Stimulated activated CD8-positive, alpha-beta memory T cell treated with anti-CD3 and anti-CD28 coated beads, Interleukin-15, amount 100 ng/mL, for 48 hours (primary cell): ENCODE results near the gene DRC7.

Experiments
- DNase-seq, 2 donors: peaks; one replicate each; pipeline ENCODE4 v3.0.0-alpha.2; 2020; ENCODE audit warnings: low read depth in 2 of 2

The DRC7 gene

DNA sequence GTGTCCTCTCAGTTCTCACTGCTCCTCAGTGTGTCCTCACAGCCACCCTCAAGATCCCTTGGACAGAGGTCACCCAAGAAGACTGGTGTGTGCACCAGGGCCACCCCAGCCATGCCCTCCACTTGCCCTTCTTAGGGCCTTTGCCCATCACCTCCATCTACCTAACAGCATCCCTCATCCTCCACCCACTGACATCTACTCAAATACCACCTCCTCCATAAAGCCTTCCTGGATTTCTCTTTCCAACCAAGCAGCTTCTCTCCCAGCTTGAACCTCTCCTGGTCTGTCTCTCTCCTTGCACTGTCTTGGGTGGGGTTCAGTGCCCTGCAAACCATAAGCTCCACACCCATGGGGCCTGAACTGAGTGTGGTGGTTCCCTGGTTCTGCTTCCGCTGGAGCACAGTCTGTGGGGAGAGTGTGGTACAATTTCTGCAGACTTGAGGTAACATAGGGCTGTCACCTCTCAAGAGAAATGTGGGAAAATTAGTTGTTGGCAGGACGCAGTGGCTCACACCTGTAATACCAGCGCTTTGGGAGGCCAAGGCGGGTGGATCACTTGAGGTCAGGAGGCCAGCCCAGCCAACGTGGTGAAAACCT lies 55.3 kb downstream of the DRC7 start:
- DNase-seq, result no peak

DNA sequence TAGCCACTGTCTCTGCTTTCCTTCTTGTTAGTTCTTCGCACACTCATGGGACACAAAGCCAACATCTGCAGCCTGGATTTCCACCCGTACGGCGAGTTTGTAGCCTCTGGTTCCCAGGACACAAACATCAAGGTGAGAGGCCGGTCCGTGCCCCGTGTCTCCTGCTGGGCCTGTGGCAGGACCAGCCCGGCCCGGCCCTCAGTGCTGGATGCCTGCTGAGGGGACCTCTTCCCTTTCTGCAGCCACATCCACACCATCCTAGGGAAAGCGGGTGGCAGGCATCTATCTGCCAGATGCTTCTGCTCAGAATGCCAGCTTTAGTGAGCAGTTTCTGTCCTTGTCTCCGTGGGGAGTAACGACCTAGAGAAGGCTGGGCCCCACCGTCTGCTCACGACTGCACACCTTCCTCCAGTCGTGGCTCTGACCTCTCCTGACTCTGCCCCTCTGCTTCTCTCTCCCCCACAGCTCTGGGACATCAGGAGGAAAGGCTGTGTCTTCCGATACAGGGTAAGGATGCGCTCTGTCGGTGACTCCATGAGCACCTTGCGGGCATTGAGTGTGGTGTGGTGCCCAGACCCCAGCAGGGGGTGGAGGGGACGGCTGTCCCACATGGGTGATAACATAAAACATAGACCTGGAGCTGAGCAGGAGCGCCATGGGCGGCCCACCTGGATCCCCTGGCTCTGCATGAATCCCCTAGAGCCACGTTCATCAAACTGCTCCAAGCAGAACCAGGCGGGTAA lies 56.4 kb downstream of the DRC7 start:
- DNase-seq, result no peak

DNA sequence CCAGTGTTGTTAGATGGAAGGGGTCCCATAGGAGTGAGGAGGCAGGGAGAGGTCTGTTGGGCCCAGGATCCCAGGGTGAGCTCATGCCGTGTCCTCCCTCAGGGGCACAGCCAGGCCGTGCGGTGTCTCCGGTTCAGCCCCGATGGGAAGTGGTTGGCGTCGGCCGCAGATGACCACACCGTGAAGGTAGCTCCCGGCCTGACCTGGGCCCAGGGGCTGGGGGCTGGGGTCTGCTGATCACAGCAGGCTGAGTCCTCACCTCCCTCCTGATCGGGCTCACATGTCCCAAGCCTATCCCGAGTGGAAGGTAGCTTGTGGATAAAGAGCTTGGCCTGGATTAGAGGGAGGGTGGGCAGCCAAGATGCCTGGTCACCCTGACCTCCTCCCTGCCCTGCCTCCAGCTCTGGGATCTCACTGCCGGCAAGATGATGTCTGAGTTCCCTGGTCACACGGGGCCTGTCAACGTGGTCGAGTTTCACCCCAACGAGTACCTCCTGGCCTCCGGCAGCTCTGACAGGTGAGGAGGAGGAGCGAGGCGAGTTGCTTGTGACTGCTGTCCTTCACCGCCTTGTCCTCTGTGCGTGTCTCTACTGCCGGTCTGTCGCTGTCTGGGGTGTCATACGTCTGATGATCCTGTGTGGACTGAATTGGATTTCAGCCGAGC lies 57.1 kb downstream of the DRC7 start:
- no peak for DNase-seq

DNA sequence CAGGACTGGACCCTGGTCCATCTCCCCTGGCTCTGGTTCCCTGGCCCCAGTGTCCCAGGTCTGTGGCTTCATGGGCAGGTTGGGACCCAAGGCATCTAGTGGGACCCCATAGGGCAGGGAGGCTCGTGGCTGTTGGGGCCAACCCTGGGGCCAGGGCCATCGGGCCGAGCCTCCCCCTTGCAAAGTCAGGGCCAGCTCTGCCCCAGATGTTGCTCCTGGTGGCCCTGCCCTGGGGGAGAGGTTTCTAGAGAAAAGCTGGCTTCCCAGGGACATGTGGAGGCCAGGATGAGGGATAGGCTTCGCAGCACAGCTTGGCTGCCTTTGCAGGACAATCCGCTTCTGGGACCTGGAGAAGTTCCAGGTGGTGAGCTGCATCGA lies 57.6 kb downstream of the DRC7 start:
- no peak for DNase-seq

DNA sequence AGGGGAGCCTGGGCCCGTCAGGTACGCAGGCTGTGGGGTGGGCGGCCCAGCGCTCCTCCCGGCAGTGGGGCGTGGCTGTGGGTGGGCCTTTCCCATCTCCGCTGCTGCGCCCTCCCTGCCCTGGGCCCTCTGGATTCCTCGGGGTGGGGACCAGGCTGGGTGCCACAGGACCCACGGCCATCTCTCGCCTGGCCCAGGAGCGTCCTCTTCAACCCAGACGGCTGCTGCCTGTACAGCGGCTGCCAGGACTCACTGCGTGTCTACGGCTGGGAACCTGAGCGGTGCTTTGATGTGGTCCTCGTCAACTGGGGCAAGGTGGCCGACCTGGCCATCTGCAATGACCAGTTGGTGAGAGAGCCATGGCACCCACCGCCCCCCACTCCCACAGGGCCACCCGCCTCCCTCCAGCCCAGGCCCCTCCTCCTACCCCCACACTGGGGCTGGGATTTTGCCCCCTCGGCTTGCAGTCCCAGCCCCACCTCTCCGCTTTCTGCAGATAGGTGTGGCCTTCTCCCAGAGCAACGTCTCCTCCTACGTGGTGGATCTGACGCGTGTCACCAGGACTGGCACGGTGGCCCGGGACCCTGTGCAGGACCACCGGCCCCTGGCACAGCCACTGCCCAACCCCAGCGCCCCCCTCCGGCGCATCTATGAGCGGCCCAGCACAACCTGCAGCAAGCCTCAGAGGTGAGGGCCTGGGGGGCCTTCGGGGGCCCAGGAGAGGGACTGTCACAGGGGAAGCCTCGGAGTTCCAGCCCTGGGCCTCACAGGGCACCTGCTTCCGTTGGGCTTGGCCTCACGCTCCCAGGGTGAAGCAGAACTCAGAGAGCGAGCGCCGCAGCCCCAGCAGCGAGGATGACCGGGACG lies 58.2 kb downstream of the DRC7 start:
- no peak for DNase-seq

- DNase-seq, result no peak
Observed at GRCh38 chr16:57753448-57754353, 59.1 kb downstream of the DRC7 start.

GRCh38 chr16:57754354-57755060 lies 59.9 kb downstream of the DRC7 start:
- no peak for DNase-seq

DNA sequence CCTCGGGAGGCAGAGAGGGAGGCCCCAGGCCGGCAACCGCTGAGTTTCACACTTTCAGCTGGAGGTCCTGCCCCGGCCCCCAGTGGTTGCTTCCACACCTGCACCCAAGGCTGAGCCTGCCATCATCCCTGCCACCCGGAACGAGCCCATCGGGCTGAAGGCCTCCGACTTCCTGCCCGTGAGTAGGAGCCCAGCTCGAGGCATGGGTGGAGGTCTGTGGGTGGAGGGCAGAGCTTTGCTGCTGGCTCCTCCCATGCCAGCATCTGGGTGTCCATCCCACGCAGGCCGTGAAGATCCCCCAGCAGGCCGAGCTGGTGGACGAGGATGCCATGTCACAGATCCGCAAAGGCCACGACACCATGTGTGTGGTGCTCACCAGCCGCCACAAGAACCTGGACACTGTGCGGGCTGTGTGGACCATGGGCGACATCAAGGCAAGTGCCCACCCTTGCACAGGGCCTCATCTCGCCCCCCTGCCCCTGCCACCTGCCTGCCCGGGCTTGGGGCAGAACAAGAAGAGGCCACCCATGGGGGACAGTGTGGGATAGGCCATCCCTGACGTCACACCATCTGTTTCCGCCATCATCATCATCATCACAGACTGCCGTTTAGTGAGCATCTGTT lies 60.6 kb downstream of the DRC7 start:
- DNase-seq, result no peak

GRCh38 chr16:57755726-57756423 lies 61.3 kb downstream of the DRC7 start:
- no peak for DNase-seq

GRCh38 chr16:57756424-57757325 lies 62.1 kb downstream of the DRC7 start:
- no peak for DNase-seq

- DNase-seq, result peak; percentile 63 to 70
Observed at GRCh38 chr16:57757326-57757786, 62.8 kb downstream of the DRC7 start.

GRCh38 chr16:57757883-57758282 lies 63.3 kb downstream of the DRC7 start:
- no peak for DNase-seq

DNA sequence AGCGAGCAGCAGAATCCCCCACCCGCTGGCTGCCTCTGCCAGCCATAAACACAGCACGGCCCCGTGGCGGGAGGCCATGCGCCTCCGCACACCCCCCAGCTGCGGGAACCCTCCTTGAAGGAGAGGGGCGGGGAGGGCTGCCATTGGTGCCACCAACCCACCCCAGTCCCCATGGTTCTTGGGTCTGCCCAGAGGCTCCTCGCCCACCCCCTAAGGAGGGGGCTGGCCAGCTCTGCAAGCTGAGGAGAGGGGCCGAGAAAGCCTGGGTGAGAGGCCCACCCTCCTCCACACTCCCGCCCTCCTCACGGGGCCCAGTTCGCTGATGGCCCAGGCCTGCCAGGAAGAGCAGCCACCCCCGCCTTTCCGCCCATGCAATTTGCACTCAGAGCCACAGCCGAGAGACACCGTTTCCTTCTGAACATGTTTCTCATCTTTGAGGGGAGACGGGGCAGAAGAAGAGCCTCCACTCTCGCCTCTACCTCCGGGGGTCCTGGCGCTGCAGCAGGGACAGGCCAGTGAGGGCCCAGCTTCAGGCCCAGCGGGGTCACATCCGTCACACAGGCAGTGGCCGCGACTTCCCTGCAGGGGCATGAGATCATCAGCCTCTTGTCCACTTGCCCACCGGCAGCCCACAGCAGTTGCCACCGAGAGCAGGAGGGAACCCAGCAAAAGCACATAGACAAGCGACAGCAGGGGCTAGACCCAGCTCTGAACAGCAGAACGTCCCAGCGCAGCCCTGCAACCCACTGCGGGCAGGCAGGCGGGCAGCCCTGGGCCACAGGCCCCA lies 63.9 kb downstream of the DRC7 start:
- DNase-seq, result no peak

DNA sequence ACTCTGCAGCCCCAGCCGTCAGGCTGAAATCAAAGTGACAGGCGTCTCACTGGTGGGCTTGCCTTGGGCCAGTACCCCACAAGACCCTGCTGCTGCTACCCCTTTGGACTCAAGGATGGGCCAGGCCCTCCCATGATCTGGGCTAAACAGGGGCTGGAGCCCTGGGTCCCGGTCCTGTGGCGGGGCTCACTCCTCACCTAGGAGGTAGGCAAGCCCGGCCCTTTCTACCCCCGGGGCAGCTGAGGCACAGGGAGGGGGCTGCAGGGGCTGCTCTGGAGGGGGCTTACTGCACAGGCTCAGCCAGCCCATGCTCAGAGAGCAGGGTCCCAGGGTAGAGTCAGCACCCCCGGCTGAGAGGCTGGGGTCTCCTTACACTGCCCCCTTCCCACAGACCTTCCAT lies 64.5 kb downstream of the DRC7 start:
- no peak for DNase-seq

DNA sequence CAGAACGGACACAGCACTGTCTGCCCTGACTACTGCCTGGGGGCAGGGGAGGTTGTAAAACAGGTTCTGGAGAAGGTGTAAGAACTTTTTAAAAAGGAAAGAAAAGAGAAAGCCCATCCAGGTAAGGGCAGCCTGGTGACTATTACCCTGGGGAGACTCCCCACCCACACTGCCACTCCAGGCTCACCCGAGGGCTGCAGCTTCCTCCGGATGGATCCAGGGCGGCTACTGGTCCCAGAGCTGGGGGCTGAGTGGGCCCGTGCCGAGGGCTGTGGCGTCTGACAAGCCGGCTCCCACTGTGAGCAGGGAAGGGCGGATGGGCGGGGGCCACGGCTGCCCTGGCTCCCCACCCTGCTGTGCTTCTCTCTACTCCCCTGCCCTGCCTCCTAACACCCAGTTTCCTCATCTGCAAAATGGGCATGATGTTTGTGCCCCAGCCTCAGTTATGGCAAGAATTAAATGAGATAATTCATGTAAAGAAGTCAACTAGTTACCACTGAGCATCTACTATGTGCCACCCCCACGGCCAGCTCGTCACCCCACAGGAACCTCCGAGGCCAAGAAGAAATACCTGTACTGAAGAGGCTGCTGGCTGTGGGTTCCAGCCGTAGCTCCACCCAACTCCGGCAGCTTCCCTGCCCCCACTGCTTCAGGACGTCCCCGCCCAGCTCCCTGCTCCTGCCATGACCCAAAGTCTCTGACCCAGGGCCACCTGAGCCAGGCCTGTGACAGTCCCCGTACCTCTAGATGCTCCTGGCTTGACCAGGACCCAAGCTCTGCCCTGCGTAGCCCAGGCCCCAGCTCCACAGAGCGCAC lies 65.1 kb downstream of the DRC7 start:
- no peak for DNase-seq

GRCh38 chr16:57760357-57761160 lies 66.0 kb downstream of the DRC7 start:
- DNase-seq, result no peak
